Liver (tissue), 9 donors: ENCODE measurements around the gene ERMP1. TPM values are rescaled to one million over a fixed set of nuclear protein-coding genes. Genes with fewer than 3 reads are reported as not detected.

Experiments
- DNase-seq: peaks from one replicate; pipeline ENCODE4 v3.0.0-alpha.2; 2017; ENCODE audit warnings: low spot score
- H3K27ac ChIP-seq, 2 donors: one replicate each; pipeline ENCODE4 v1.7.0; 2013; ENCODE audit warnings: inconsistent platforms in 2 of 2, low read length in 2 of 2, control low read depth in 1 of 2, low read depth in 1 of 2, mild to moderate bottlenecking in 1 of 2
- H3K27me3 ChIP-seq, 4 donors: one replicate each; pipeline versions ENCODE4 v1.6.1 to v1.7.0; 2013; ENCODE audit warnings: low read length in 3 of 4, inconsistent platforms in 1 of 4, mild to moderate bottlenecking in 1 of 4, moderate library complexity in 1 of 4; ENCODE audit not compliant: control insufficient read depth in 4 of 4, insufficient read depth in 4 of 4
- H3K36me3 ChIP-seq, 4 donors: one replicate each; pipeline versions ENCODE4 v1.6.1 to v1.7.0; 2013; ENCODE audit warnings: low read length in 3 of 4, mild to moderate bottlenecking in 3 of 4, low read depth in 1 of 4, moderate library complexity in 1 of 4; ENCODE audit not compliant: control insufficient read depth in 4 of 4, insufficient read depth in 3 of 4
- H3K4me1 ChIP-seq, 4 donors: one replicate each; pipeline versions ENCODE4 v1.6.1 to v1.7.0; 2013; ENCODE audit warnings: low read length in 3 of 4, mild to moderate bottlenecking in 3 of 4, moderate library complexity in 1 of 4; ENCODE audit not compliant: control insufficient read depth in 4 of 4, insufficient read depth in 4 of 4
- H3K4me3 ChIP-seq, 3 donors: one replicate each; pipeline versions ENCODE4 v1.6.1 to v1.7.0; 2013; ENCODE audit warnings: low read length in 3 of 3, control low read depth in 1 of 3, low read depth in 1 of 3, mild to moderate bottlenecking in 1 of 3
- H3K9ac ChIP-seq, 2 donors: one replicate each; pipeline ENCODE4 v1.7.0; 2013; ENCODE audit warnings: low read length in 2 of 2, mild to moderate bottlenecking in 2 of 2, moderate library complexity in 2 of 2, control low read depth in 1 of 2, low read depth in 1 of 2
- H3K9me3 ChIP-seq, 4 donors: one replicate each; pipeline versions ENCODE4 v1.6.1 to v1.7.0; 2013; ENCODE audit warnings: low read length in 3 of 4; ENCODE audit not compliant: control insufficient read depth in 4 of 4
- ATF3 ChIP-seq: IDR thresholded peaks from 2 replicates; pipeline ENCODE4 v1.6.1; 2016; ENCODE audit warnings: antibody characterized with exemption
- CTCF ChIP-seq: fragments of 150-350 bp; IDR thresholded peaks from 2 replicates; pipeline ENCODE4 v1.5.1; 2017; ENCODE audit warnings: improper control_type of control experiment, low read depth, low read length; ENCODE audit not compliant: missing input control
- EGR1 ChIP-seq, 2 donors: IDR thresholded peaks; 2 replicates each; pipeline ENCODE4 v1.6.1; 2016 to 2018; ENCODE audit warnings: antibody characterized with exemption in 2 of 2, low read depth in 2 of 2
- FOXA1 ChIP-seq: IDR thresholded peaks from 2 replicates; pipeline ENCODE4 v1.6.1; 2016; ENCODE audit warnings: antibody characterized with exemption
- FOXA2 ChIP-seq: IDR thresholded peaks from 2 replicates; pipeline ENCODE4 v1.6.1; 2016; ENCODE audit warnings: antibody characterized with exemption
- GABPA ChIP-seq, 2 donors: IDR thresholded peaks in 1 of 2; conservative IDR thresholded peaks in 1 of 2; 2 replicates each; pipeline ENCODE4 v1.6.1; 2016; ENCODE audit warnings: antibody characterized with exemption in 2 of 2, mild to moderate bottlenecking in 1 of 2, moderate library complexity in 1 of 2
- HNF4A ChIP-seq, 2 donors: conservative IDR thresholded peaks; 2 replicates each; pipeline ENCODE4 v1.6.1; 2016; ENCODE audit warnings: antibody characterized with exemption in 2 of 2, mild to moderate bottlenecking in 2 of 2
- HNF4G ChIP-seq: IDR thresholded peaks from 2 replicates; pipeline ENCODE4 v1.6.1; 2016; ENCODE audit warnings: antibody characterized with exemption
- JUND ChIP-seq, 2 donors: IDR thresholded peaks; 2 replicates each; pipeline ENCODE4 v1.6.1; 2016; ENCODE audit warnings: antibody characterized with exemption in 2 of 2
- MAX ChIP-seq: IDR thresholded peaks from 2 replicates; pipeline ENCODE4 v1.6.1; 2016; ENCODE audit warnings: antibody characterized with exemption
- NR2F2 ChIP-seq: IDR thresholded peaks from 2 replicates; pipeline ENCODE4 v1.6.1; 2016; ENCODE audit warnings: antibody characterized with exemption
- RAD21 ChIP-seq, 2 donors: IDR thresholded peaks; 2 replicates each; pipeline ENCODE4 v1.6.1; 2016; ENCODE audit warnings: antibody characterized with exemption in 2 of 2, mild to moderate bottlenecking in 2 of 2
- RXRA ChIP-seq, 2 donors: IDR thresholded peaks; 2 replicates each; pipeline ENCODE4 v1.6.1; 2017 to 2018; ENCODE audit warnings: antibody characterized with exemption in 2 of 2, mild to moderate bottlenecking in 1 of 2
- SP1 ChIP-seq: IDR thresholded peaks from 2 replicates; pipeline ENCODE4 v1.6.1; 2018; ENCODE audit warnings: antibody characterized with exemption, mild to moderate bottlenecking
- TAF1 ChIP-seq: conservative IDR thresholded peaks from 2 replicates; pipeline ENCODE4 v1.6.1; 2016; ENCODE audit warnings: antibody characterized with exemption, mild to moderate bottlenecking
- YY1 ChIP-seq: IDR thresholded peaks from 2 replicates; pipeline ENCODE4 v1.6.1; 2016; ENCODE audit warnings: antibody characterized with exemption, mild to moderate bottlenecking
- WGBS: extraction: QIAGEN DNeasy Blood & Tissue Kit; methylation state at CpG from one replicate; pipeline ENCODE4 v1.1.7; 2013; 5-methylcytosine and 5-hydroxymethylcytosine counted together
- polyA plus RNA-seq, 2 donors: library from polyadenylated mRNA; stranded (reverse) in 1 of 2; unstranded in 1 of 2; fragments of 200-250 nt in 1 of 2; fragments of >200 nt in 1 of 2; fragmentation: Nextera tagmentation in 1 of 2; extraction: Ambion mirVana in 1 of 2; gene quantifications; one replicate each; pipeline versions ENCODE4 v1.2.1 to v1.2.3, GENCODE V29; 2013 to 2015
- total RNA-seq, 2 donors: library from RNA; depleted of rRNA; stranded (reverse); fragments of >200 nt; gene quantifications; one replicate each; pipeline ENCODE4 v1.2.3, GENCODE V29; 2014
- TF ChIP-seq, protein P1 (sequence below): IDR thresholded peaks from 2 replicates; pipeline ENCODE4 v1.6.1; 2016; ENCODE audit warnings: antibody characterized with exemption, mild to moderate bottlenecking
- TF ChIP-seq, protein P2 (sequence below): IDR thresholded peaks from 2 replicates; pipeline ENCODE4 v1.6.1; 2016; ENCODE audit warnings: antibody characterized with exemption
- donor health status: healthy.
- donor health status: healthy.
- donor health status: healthy.
- donor health status: healthy.
- donor health status: healthy.

Gene ERMP1
- total and polyA plus RNA-seq, 4 donors = 2.7 to 19.5 (median 9.6) TPM

- Histone ChIP-seq H3K36me3 (no peaks in the 10 kb centered on the region), H3K27me3 (no peaks in the 10 kb centered on the region), H3K9ac (no peak overlapping the region), H3K9me3 (no peaks in the 10 kb centered on the region), H3K27ac (no peak overlapping the region), H3K4me1 (no peaks in the 10 kb centered on the region), H3K4me3 (no peak overlapping the region)
- WGBS = 82% methylated on average over 2 of the region's 2 CpGs
- no peak for TF ChIP-seq CTCF
- TF ChIP-seq HNF4G = no peak
- TF ChIP-seq HNF4A (conservative IDR thresholded peaks at IDR 0.05) = no peak
- TF ChIP-seq, protein P1, sequence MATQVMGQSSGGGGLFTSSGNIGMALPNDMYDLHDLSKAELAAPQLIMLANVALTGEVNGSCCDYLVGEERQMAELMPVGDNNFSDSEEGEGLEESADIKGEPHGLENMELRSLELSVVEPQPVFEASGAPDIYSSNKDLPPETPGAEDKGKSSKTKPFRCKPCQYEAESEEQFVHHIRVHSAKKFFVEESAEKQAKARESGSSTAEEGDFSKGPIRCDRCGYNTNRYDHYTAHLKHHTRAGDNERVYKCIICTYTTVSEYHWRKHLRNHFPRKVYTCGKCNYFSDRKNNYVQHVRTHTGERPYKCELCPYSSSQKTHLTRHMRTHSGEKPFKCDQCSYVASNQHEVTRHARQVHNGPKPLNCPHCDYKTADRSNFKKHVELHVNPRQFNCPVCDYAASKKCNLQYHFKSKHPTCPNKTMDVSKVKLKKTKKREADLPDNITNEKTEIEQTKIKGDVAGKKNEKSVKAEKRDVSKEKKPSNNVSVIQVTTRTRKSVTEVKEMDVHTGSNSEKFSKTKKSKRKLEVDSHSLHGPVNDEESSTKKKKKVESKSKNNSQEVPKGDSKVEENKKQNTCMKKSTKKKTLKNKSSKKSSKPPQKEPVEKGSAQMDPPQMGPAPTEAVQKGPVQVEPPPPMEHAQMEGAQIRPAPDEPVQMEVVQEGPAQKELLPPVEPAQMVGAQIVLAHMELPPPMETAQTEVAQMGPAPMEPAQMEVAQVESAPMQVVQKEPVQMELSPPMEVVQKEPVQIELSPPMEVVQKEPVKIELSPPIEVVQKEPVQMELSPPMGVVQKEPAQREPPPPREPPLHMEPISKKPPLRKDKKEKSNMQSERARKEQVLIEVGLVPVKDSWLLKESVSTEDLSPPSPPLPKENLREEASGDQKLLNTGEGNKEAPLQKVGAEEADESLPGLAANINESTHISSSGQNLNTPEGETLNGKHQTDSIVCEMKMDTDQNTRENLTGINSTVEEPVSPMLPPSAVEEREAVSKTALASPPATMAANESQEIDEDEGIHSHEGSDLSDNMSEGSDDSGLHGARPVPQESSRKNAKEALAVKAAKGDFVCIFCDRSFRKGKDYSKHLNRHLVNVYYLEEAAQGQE = no peak
- TF ChIP-seq MAX = no peak
- TF ChIP-seq, protein P2, sequence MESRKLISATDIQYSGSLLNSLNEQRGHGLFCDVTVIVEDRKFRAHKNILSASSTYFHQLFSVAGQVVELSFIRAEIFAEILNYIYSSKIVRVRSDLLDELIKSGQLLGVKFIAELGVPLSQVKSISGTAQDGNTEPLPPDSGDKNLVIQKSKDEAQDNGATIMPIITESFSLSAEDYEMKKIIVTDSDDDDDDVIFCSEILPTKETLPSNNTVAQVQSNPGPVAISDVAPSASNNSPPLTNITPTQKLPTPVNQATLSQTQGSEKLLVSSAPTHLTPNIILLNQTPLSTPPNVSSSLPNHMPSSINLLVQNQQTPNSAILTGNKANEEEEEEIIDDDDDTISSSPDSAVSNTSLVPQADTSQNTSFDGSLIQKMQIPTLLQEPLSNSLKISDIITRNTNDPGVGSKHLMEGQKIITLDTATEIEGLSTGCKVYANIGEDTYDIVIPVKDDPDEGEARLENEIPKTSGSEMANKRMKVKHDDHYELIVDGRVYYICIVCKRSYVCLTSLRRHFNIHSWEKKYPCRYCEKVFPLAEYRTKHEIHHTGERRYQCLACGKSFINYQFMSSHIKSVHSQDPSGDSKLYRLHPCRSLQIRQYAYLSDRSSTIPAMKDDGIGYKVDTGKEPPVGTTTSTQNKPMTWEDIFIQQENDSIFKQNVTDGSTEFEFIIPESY = no peak
- no peak for TF ChIP-seq NR2F2
- TF ChIP-seq TAF1 = no peak
- TF ChIP-seq EGR1 (IDR thresholded peaks at IDR 0.05; ENCODE audit: low read depth in 2 of 2) = no peak
- no peak for TF ChIP-seq YY1
- no peak for TF ChIP-seq SP1
- TF ChIP-seq RXRA (IDR thresholded peaks at IDR 0.05) = no peak
- no peak for TF ChIP-seq GABPA (IDR thresholded peaks at IDR 0.05 in 1 of 2, conservative IDR thresholded peaks at IDR 0.05 in 1 of 2)
- TF ChIP-seq FOXA1 = no peak
- TF ChIP-seq ATF3 = no peak
- TF ChIP-seq RAD21 (IDR thresholded peaks at IDR 0.05) = no peak
- TF ChIP-seq FOXA2 = no peak
- no peak for TF ChIP-seq JUND (IDR thresholded peaks at IDR 0.05)
- DNase-seq = no peak
Measured at GRCh38 chr9:5851445-5851844, 18.5 kb upstream of the ERMP1 start.

DNA sequence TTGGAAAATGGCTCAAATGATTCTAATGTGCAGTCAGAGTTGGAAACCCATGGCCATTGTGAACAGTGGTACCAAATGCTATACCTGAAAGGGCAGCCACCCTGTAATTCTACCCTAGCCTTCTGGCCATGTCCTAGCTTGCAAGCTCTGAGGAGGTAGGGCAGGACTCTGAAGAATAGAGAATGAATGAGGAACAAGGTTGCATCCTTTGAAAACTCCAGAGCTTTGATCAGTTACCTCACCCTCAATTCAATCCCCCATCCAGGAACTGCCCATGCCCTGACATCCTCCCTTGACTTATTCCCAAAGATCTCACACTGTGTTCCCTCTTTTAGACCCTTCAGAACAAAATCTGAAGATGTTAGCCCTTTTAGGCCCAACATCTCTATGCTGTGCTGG is 17.8 kb upstream of the ERMP1 start:
- Histone ChIP-seq H3K4me3 (no peak overlapping the region), H3K9ac (no peak overlapping the region), H3K4me1 (no peaks in the 10 kb centered on the region), H3K27me3 (no peaks in the 10 kb centered on the region), H3K36me3 (no peaks in the 10 kb centered on the region), H3K27ac (no peak overlapping the region), H3K9me3 (no peaks in the 10 kb centered on the region)
- DNase-seq = no peak
- no peak for TF ChIP-seq ATF3
- TF ChIP-seq TAF1 = no peak
- no peak for TF ChIP-seq RAD21 (IDR thresholded peaks at IDR 0.05)
- TF ChIP-seq JUND (IDR thresholded peaks at IDR 0.05) = no peak
- TF ChIP-seq SP1 = no peak
- no peak for TF ChIP-seq HNF4A (conservative IDR thresholded peaks at IDR 0.05)
- TF ChIP-seq RXRA (IDR thresholded peaks at IDR 0.05) = no peak
- TF ChIP-seq, protein P2 = no peak
